Gastrocnemius medialis (tissue), 4 donors: ENCODE results near the gene ADRA2C.

Experiments used
- CTCF ChIP-seq, 5 experiments: fragments of 450-650 bp in 3 of 5; fragments of 200-600 bp in 2 of 5; sonication (generic) in 2 of 5; IDR thresholded peaks in 4 of 5; conservative IDR thresholded peaks in 1 of 5; 1 replicate in 4 of 5; 2 replicates in 1 of 5; pipeline ENCODE4 v1.5.1; 2016 to 2019; ENCODE audit warnings: antibody characterized with exemption in 5 of 5, mild to moderate bottlenecking in 3 of 5, moderate library complexity in 3 of 5
- POLR2A ChIP-seq, 2 donors: fragments of 450-650 bp; IDR thresholded peaks; one replicate each; pipeline ENCODE4 v1.6.1; 2017; ENCODE audit warnings: antibody characterized with exemption in 2 of 2, mild to moderate bottlenecking in 2 of 2, moderate library complexity in 2 of 2

GRCh38 chr4:3762264-3762663 is 3.9 kb upstream of the ADRA2C start:
- TF ChIP-seq CTCF (IDR thresholded peaks at IDR 0.05 in 4 of 5, conservative IDR thresholded peaks at IDR 0.05 in 1 of 5) = no peak
- TF ChIP-seq POLR2A (IDR thresholded peaks at IDR 0.05) = no peak
